C4-2B (cell line): ENCODE measurements around the gene CRYAA.

Source experiments
- ZFX ChIP-seq: fragments of 450-650 bp; IDR thresholded peaks from 2 replicates; pipeline ENCODE4 v1.6.1; 2017
- TF ChIP-seq, protein P1 (sequence below): fragments of 450-650 bp; conservative IDR thresholded peaks from 2 replicates; pipeline ENCODE4 v1.5.1; 2017; ENCODE audit warnings: mild to moderate bottlenecking

DNA sequence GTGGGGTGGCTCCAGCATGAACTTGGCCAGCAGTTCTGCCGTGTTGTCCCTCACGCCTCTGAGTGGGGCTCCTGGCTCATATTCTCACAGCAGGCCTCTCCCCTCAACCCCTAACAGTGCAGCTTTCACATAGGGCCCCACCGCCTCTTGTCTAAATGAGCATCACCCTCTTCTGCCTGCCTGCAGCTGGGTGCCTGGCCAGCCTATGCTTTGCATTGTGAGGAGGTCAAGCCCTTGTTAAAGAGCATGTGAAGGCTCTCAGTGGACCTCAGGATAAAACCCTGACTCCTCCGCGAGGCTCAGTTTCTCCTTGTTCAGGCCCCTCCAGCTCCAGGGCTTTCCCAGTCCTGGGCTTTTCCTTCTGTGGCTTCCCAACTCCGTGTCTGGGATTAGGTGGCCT lies 34.8 kb downstream of the CRYAA start:
- TF ChIP-seq, protein P1, sequence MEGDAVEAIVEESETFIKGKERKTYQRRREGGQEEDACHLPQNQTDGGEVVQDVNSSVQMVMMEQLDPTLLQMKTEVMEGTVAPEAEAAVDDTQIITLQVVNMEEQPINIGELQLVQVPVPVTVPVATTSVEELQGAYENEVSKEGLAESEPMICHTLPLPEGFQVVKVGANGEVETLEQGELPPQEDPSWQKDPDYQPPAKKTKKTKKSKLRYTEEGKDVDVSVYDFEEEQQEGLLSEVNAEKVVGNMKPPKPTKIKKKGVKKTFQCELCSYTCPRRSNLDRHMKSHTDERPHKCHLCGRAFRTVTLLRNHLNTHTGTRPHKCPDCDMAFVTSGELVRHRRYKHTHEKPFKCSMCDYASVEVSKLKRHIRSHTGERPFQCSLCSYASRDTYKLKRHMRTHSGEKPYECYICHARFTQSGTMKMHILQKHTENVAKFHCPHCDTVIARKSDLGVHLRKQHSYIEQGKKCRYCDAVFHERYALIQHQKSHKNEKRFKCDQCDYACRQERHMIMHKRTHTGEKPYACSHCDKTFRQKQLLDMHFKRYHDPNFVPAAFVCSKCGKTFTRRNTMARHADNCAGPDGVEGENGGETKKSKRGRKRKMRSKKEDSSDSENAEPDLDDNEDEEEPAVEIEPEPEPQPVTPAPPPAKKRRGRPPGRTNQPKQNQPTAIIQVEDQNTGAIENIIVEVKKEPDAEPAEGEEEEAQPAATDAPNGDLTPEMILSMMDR = no peak
- TF ChIP-seq ZFX = no peak
